Gastrocnemius medialis (tissue), 4 donors: Measurements from ENCODE around the gene EEF1G. TPM values are rescaled to one million over a fixed set of nuclear protein-coding genes. Genes with fewer than 3 reads are reported as not detected.

Experiments
- ATAC-seq, 2 donors: fragments of 150-250 bp; one replicate each; pipeline ENCODE4 v1.9.1; 2016
- DNase-seq, 2 donors: peaks; one replicate each; pipeline ENCODE4 v3.0.0-alpha.2; 2019
- H3K27ac ChIP-seq, 4 donors: fragments of 200-600 bp; sonication (generic); 1 replicate in 1 of 4; 2 replicates in 3 of 4; pipeline ENCODE4 v1.5.1; 2016 to 2018; ENCODE audit warnings: mild to moderate bottlenecking in 2 of 4, moderate library complexity in 1 of 4
- H3K27me3 ChIP-seq, 3 donors: fragments of 200-600 bp; sonication (generic) in 2 of 3; 1 replicate in 1 of 3; 2 replicates in 2 of 3; pipeline versions ENCODE4 v1.5.1 to v1.6.0; 2016 to 2019; ENCODE audit warnings: mild to moderate bottlenecking in 1 of 3, moderate library complexity in 1 of 3
- H3K36me3 ChIP-seq, 2 donors: fragments of 200-600 bp; sonication (generic) in 1 of 2; one replicate each; pipeline ENCODE4 v1.5.1; 2017 to 2018
- H3K4me1 ChIP-seq, 2 donors: fragments of 200-600 bp; sonication (generic) in 1 of 2; one replicate each; pipeline ENCODE4 v1.5.1; 2016 to 2017; ENCODE audit warnings: mild to moderate bottlenecking in 2 of 2
- H3K4me3 ChIP-seq, 4 donors: fragments of 200-600 bp; sonication (generic) in 3 of 4; 1 replicate in 1 of 4; 2 replicates in 3 of 4; pipeline ENCODE4 v1.5.1; 2016 to 2019; ENCODE audit warnings: mild to moderate bottlenecking in 2 of 4
- H3K9me3 ChIP-seq, 3 donors: fragments of 200-600 bp; sonication (generic) in 2 of 3; 1 replicate in 1 of 3; 2 replicates in 2 of 3; pipeline ENCODE4 v1.5.1; 2016 to 2019
- CTCF ChIP-seq, 5 experiments: fragments of 450-650 bp in 3 of 5; fragments of 200-600 bp in 2 of 5; sonication (generic) in 2 of 5; IDR thresholded peaks in 4 of 5; conservative IDR thresholded peaks in 1 of 5; 1 replicate in 4 of 5; 2 replicates in 1 of 5; pipeline ENCODE4 v1.5.1; 2016 to 2019; ENCODE audit warnings: antibody characterized with exemption in 5 of 5, mild to moderate bottlenecking in 3 of 5, moderate library complexity in 3 of 5
- POLR2A ChIP-seq, 2 donors: fragments of 450-650 bp; IDR thresholded peaks; one replicate each; pipeline ENCODE4 v1.6.1; 2017; ENCODE audit warnings: antibody characterized with exemption in 2 of 2, mild to moderate bottlenecking in 2 of 2, moderate library complexity in 2 of 2
- in situ Hi-C, 4 donors: fragments of 200-750 bp; cut with MboI; loops; one replicate each; pipeline versions ENCODE4 v1.15.0 to v1.8.0; 2017; ENCODE audit warnings: low sequenced_read_pairs in 4 of 4
- intact Hi-C: fragments of 100-400 bp; cut with DNase I; formaldehyde crosslinking; loops from one replicate; pipeline ENCODE4 v1.15.1; 2023; ENCODE audit warnings: low total_unique reads
- total RNA-seq, 4 donors: library from RNA; depleted of rRNA; stranded (reverse); fragments of >200 nt; gene quantifications; one replicate each; pipeline versions ENCODE4 v1.1.0 to v1.2.3, GENCODE V29; 2016

Gene EEF1G
- total RNA-seq, 4 donors from 2014 or later, result 1,797 to 2,946 (median 1,897) TPM

- H3K27me3 ChIP-seq, result no peaks in the 10 kb centered on the region
- in situ Hi-C loops, result loop anchor here in 1 of 4 donors (25.0 kb wide), 1 partner anchor 107 kb away; the partner anchor contains the start of genes BSCL2 and GNG3
- no peaks in the 10 kb centered on the region for H3K9me3 ChIP-seq
- peaks cover 6 to 7% of the 10 kb centered on the region in 2 donors for H3K4me1 ChIP-seq
- no peak for ATAC-seq
- DNase-seq, result no peak
- TF ChIP-seq CTCF (IDR thresholded peaks at IDR 0.05 in 4 of 5, conservative IDR thresholded peaks at IDR 0.05 in 1 of 5) (no peak), POLR2A (IDR thresholded peaks at IDR 0.05) (no peak)
- H3K36me3 ChIP-seq, result peaks cover 0 to 8% of the 10 kb centered on the region in 2 donors
- intact Hi-C loops, result no loop called here
- no peak overlapping the region for H3K27ac ChIP-seq
- H3K4me3 ChIP-seq, result no peak overlapping the region
These were observed 31.8 kb upstream of the EEF1G start for GRCh38 chr11:62605467-62605866.

GRCh38 chr11:62604460-62605120 lies 30.9 kb upstream of the EEF1G start:
- no peaks in the 10 kb centered on the region for H3K27me3 ChIP-seq
- peaks cover 13 to 16% of the 10 kb centered on the region in 2 donors for H3K4me1 ChIP-seq
- TF ChIP-seq CTCF (IDR thresholded peaks at IDR 0.05 in 4 of 5, conservative IDR thresholded peaks at IDR 0.05 in 1 of 5), result no peak
- in situ Hi-C loops (loop anchor here in 1 of 4 donors (25.0 kb wide), 1 partner anchor 108 kb away; the partner anchor contains the start of genes BSCL2 and GNG3), intact Hi-C loops (loop anchor here (5.0 kb wide), 5 partner anchors 42 to 207 kb away; partner anchors contain the start of genes BSCL2, GNG3 and UBXN1)
- no peak overlapping the region for H3K27ac ChIP-seq
- H3K36me3 ChIP-seq, result peaks cover 0 to 15% of the 10 kb centered on the region in 2 donors
- H3K9me3 ChIP-seq, result no peaks in the 10 kb centered on the region
- DNase-seq (no peak), ATAC-seq (no peak)
- H3K4me3 ChIP-seq, result no peak overlapping the region

- H3K4me1 ChIP-seq, result peaks cover 17 to 23% of the 10 kb centered on the region in 2 donors
- peaks cover 0 to 16% of the 10 kb centered on the region in 2 donors for H3K36me3 ChIP-seq
- no peak overlapping the region for H3K27ac ChIP-seq
- TF ChIP-seq CTCF (IDR thresholded peaks at IDR 0.05 in 4 of 5, conservative IDR thresholded peaks at IDR 0.05 in 1 of 5) (no peak), POLR2A (IDR thresholded peaks at IDR 0.05) (no peak)
- DNase-seq (no peak), ATAC-seq (no peak)
- H3K9me3 ChIP-seq, result no peaks in the 10 kb centered on the region
- in situ Hi-C loops (loop anchor here in 1 of 4 donors (25.0 kb wide), 1 partner anchor 108 kb away; the partner anchor contains the start of genes BSCL2 and GNG3), intact Hi-C loops (loop anchor here (5.0 kb wide), 5 partner anchors 42 to 207 kb away; partner anchors contain the start of genes BSCL2, GNG3 and UBXN1)
- no peaks in the 10 kb centered on the region for H3K27me3 ChIP-seq
- no peak overlapping the region for H3K4me3 ChIP-seq
These were observed 30.1 kb upstream of the EEF1G start for GRCh38 chr11:62603776-62604299.

GRCh38 chr11:62603072-62603408 lies 29.3 kb upstream of the EEF1G start:
- Histone ChIP-seq H3K36me3 (peaks cover 0 to 24% of the 10 kb centered on the region in 2 donors), H3K27ac (peak overlapping the region; percentile 87 to 97 (median 94))
- in situ Hi-C loops, result loop anchor here in 1 of 4 donors (25.0 kb wide), 1 partner anchor 109 kb away; the partner anchor contains the start of genes BSCL2 and GNG3

More at GRCh38 chr11:62603072-62603408, 29.3 kb upstream of the EEF1G start:
- H3K4me1 ChIP-seq, result peaks cover 17 to 29% of the 10 kb centered on the region in 2 donors
- no peak for TF ChIP-seq CTCF (IDR thresholded peaks at IDR 0.05 in 4 of 5, conservative IDR thresholded peaks at IDR 0.05 in 1 of 5)
- TF ChIP-seq POLR2A (IDR thresholded peaks at IDR 0.05), result no peak
- no peaks in the 10 kb centered on the region for H3K27me3 ChIP-seq
- ATAC-seq (no peak), DNase-seq (no peak)
- intact Hi-C loops, result loop anchor here (5.0 kb wide), 5 partner anchors 41 to 206 kb away; partner anchors contain the start of genes BSCL2, GNG3 and UBXN1
- no peaks in the 10 kb centered on the region for H3K9me3 ChIP-seq
- peak overlapping the region; percentile 84 to 99 (median 98) for H3K4me3 ChIP-seq
